Stimulated activated CD4-positive, alpha-beta T cell treated with anti-CD3 and anti-CD28 coated beads, Interleukin-2, amount 100 ng/mL, for 48 hours (primary cell): ENCODE results near the gene ERI2.
"Not testable (repeated sequence)": the region's sequence is repeated elsewhere in the genome, so short reads cannot be mapped to it uniquely, and the experiment has no call there.

Experiments
- DNase-seq, 2 donors: peaks; one replicate each; pipeline ENCODE4 v3.0.0-alpha.2; 2020

Gene ERI2

GRCh38 chr16:20812510-20812909, 6.2 kb upstream of the ERI2 start:
- no peak for DNase-seq

- no peak for DNase-seq
Observed at GRCh38 chr16:20811889-20812439, 5.7 kb upstream of the ERI2 start.

GRCh38 chr16:20807862-20808261, 1.6 kb upstream of the ERI2 start:
- no peak for DNase-seq

- peak in 1 of 2 donors; percentile 2 for DNase-seq
Observed at GRCh38 chr16:20805684-20806167, 546 bp downstream of the ERI2 start.

- DNase-seq, result no peak
Observed at GRCh38 chr16:20803561-20804214, 2.6 kb downstream of the ERI2 start.

- DNase-seq, result no peak
Observed at GRCh38 chr16:20803192-20803560, 3.1 kb downstream of the ERI2 start.

- DNase-seq, result no peak
Observed at GRCh38 chr16:20801278-20801677, 5.0 kb downstream of the ERI2 start.

- DNase-seq, result no peak
Observed at GRCh38 chr16:20799599-20799998, 6.7 kb downstream of the ERI2 start.

- DNase-seq, result no peak
Observed at GRCh38 chr16:20798364-20798763, 7.9 kb downstream of the ERI2 start.

GRCh38 chr16:20791923-20792612, 14.2 kb downstream of the ERI2 start:
- no peak for DNase-seq

GRCh38 chr16:20789130-20789529, 17.1 kb downstream of the ERI2 start:
- no peak for DNase-seq

- DNase-seq, result no peak
Observed at GRCh38 chr16:20784204-20784603, 22.1 kb downstream of the ERI2 start.

- no peak for DNase-seq
Observed at GRCh38 chr16:20782470-20782869, 23.8 kb downstream of the ERI2 start.

GRCh38 chr16:20781697-20782096, 24.6 kb downstream of the ERI2 start:
- no peak for DNase-seq

GRCh38 chr16:20774703-20775362, 31.4 kb downstream of the ERI2 start:
- DNase-seq, result peak; percentile 51 to 63

- DNase-seq, result no peak
Observed at GRCh38 chr16:20773679-20774078, 32.6 kb downstream of the ERI2 start.

GRCh38 chr16:20768818-20769217, 37.5 kb downstream of the ERI2 start:
- no peak for DNase-seq

GRCh38 chr16:20768121-20768520, 38.2 kb downstream of the ERI2 start:
- no peak for DNase-seq

- DNase-seq, result no peak
Observed at GRCh38 chr16:20767577-20767976, 38.7 kb downstream of the ERI2 start.

- DNase-seq, result no peak
Observed at GRCh38 chr16:20766294-20766693, 40.0 kb downstream of the ERI2 start.

- DNase-seq, result no peak
Observed at GRCh38 chr16:20765732-20766131, 40.5 kb downstream of the ERI2 start.

- DNase-seq, result not testable (repeated sequence)
Observed at GRCh38 chr16:20764448-20764847, 41.8 kb downstream of the ERI2 start.

GRCh38 chr16:20763461-20764232, 42.6 kb downstream of the ERI2 start, which contains the start of gene ACSM3:
ACSM3 (plus strand) TSS chr16:20764014; CDS start chr16:20770035, 6,021 bp downstream.
- peak; percentile 37 to 52 for DNase-seq
